GM12864 (cell line): ENCODE measurements around the gene UBAC2.
"Not testable (repeated sequence)": the region's sequence is repeated elsewhere in the genome, so short reads cannot be mapped to it uniquely, and the experiment has no call there.

ENCODE experiments used
- DNase-seq: peaks from one replicate; pipeline ENCODE4 v3.0.0-alpha.2; 2011; ENCODE audit warnings: low read depth
- H3K4me3 ChIP-seq: 2 replicates; pipeline ENCODE4 v1.5.1; 2011; ENCODE audit warnings: mild to moderate bottlenecking, low read depth, low read length, control low read depth
- CTCF ChIP-seq: IDR thresholded peaks from 2 replicates; pipeline ENCODE4 v1.5.1; 2011; ENCODE audit warnings: low read depth, mild to moderate bottlenecking, moderate library complexity, low read length, control low read depth, inconsistent platforms; ENCODE audit errors: missing control alignments

UBAC2 gene

DNA sequence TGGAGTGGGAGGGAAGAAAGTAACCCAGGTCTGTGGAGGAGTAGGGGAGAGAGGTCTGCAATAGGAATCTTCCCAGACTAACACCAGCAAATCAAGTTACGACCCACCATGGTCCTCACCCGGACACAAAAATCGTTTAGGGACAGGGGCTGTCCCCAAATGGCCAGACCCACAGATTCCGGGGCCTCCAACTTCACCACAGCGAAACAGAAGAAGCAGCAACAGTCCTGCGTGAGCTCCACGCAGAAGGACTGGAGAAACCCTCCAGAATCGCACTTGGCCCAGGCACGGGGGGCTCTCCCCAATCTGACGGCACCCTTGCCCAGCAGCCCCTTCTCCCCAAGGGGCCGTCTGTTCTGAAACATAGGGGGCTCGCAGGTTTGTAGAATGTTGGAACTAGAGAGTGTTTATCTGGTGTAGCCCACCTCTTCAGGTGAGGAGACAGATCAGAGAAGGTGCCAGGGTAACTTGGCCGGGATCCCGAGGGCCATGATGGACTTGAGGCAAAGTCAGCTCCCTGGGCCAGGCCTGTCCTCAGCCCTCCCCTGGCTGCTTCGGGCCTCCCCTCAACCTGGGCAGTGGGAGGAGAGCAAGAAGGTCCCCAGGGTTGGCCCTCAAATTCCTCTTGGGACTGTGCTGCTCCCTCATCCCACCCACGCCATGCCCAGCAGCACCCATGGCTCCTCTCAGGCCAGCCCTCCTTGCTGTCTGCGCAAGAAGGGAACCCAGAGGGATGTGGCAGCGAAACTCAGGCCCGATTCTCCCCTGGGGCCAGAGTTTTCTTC lies 189.1 kb downstream of the UBAC2 start:
- no peak for DNase-seq
- no peak for TF ChIP-seq CTCF
- no peak overlapping the region for H3K4me3 ChIP-seq

GRCh38 chr13:99390601-99391000 lies 189.9 kb downstream of the UBAC2 start:
- no peak overlapping the region for H3K4me3 ChIP-seq
- TF ChIP-seq CTCF = no peak
- DNase-seq = no peak

- H3K4me3 ChIP-seq = no peak overlapping the region
- TF ChIP-seq CTCF = no peak
- no peak for DNase-seq
Measured at GRCh38 chr13:99391781-99392469, 191.3 kb downstream of the UBAC2 start.

- no peak for TF ChIP-seq CTCF
- DNase-seq = no peak
- H3K4me3 ChIP-seq = no peak overlapping the region
Measured at GRCh38 chr13:99392470-99393135, 191.9 kb downstream of the UBAC2 start.

DNA sequence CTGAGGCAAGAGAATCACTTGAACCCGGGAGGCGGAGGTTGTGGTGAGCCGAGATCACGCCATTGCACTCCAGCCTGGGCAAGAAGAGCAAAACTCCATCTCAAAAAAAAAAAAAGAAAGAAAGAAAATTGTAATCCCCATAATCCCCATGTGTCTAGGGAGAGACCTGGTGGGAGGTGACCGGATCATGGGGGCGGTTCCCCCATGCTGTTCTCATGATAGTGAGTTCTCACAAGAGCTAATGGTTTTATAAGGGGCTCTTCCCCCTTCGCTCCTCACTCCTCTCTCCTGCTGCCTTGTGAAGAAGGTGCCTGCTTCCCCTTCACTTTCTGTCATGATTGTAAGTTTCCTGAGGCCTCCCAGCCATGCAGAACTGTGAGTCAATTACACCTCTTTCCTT lies 192.7 kb downstream of the UBAC2 start:
- not testable (repeated sequence) for DNase-seq, H3K4me3 ChIP-seq

- H3K4me3 ChIP-seq = no peak overlapping the region
- no peak for TF ChIP-seq CTCF
- DNase-seq = no peak
Measured at GRCh38 chr13:99393791-99394735, 193.4 kb downstream of the UBAC2 start.
